HG03159 (cell line): ENCODE results near the gene CHIT1.

Experiments used
- ATAC-seq: cut with Tn5 transposase; IDR thresholded peaks from one replicate; pipeline ENCODE4 v1.9.1; 2021; ENCODE audit warnings: mild to moderate bottlenecking, moderate library complexity; ENCODE audit not compliant: unreplicated experiment

The CHIT1 gene

GRCh38 chr1:203190949-203191348 lies 38.5 kb downstream of the CHIT1 start:
- no peak for ATAC-seq

- ATAC-seq, result no peak
Observed at GRCh38 chr1:203189951-203190352, 39.5 kb downstream of the CHIT1 start.

- ATAC-seq, result no peak
Observed at GRCh38 chr1:203188686-203189232, 40.7 kb downstream of the CHIT1 start.

- no peak for ATAC-seq
Observed at GRCh38 chr1:203187689-203188264, 41.7 kb downstream of the CHIT1 start.

- no peak for ATAC-seq
Observed at GRCh38 chr1:203187304-203187685, 42.2 kb downstream of the CHIT1 start.

GRCh38 chr1:203186446-203187303 lies 42.8 kb downstream of the CHIT1 start, which contains the start of gene CHI3L1:
Gene CHI3L1 (minus strand): TSS chr1:203186704. CDS start chr1:203186623, 81 bp downstream.
- ATAC-seq, result no peak

GRCh38 chr1:203186091-203186445 lies 43.4 kb downstream of the CHIT1 start:
- no peak for ATAC-seq

- no peak for ATAC-seq
Observed at GRCh38 chr1:203185585-203185984, 43.9 kb downstream of the CHIT1 start.

GRCh38 chr1:203185061-203185461 lies 44.4 kb downstream of the CHIT1 start:
- no peak for ATAC-seq

- ATAC-seq, result no peak
Observed at GRCh38 chr1:203184467-203184866, 45.0 kb downstream of the CHIT1 start.

- ATAC-seq, result no peak
Observed at GRCh38 chr1:203183828-203184227, 45.6 kb downstream of the CHIT1 start.

GRCh38 chr1:203182387-203182953 lies 47.0 kb downstream of the CHIT1 start:
- ATAC-seq, result no peak

- ATAC-seq, result no peak
Observed at GRCh38 chr1:203181586-203182386, 47.7 kb downstream of the CHIT1 start.

GRCh38 chr1:203180611-203181330 lies 48.7 kb downstream of the CHIT1 start:
- no peak for ATAC-seq

GRCh38 chr1:203179667-203180005 lies 49.8 kb downstream of the CHIT1 start:
- ATAC-seq, result no peak

- no peak for ATAC-seq
Observed at GRCh38 chr1:203178821-203179666, 50.4 kb downstream of the CHIT1 start.

- no peak for ATAC-seq
Observed at GRCh38 chr1:203178083-203178482, 51.4 kb downstream of the CHIT1 start.

- no peak for ATAC-seq
Observed at GRCh38 chr1:203177470-203178039, 51.9 kb downstream of the CHIT1 start.

GRCh38 chr1:203177036-203177405 lies 52.5 kb downstream of the CHIT1 start:
- no peak for ATAC-seq
